Esophagus muscularis mucosa (tissue), 4 donors: ENCODE results near the gene ITFG1. TPM values are rescaled to one million over a fixed set of nuclear protein-coding genes. Genes with fewer than 3 reads are reported as not detected.
"Not testable (repeated sequence)": the region's sequence is repeated elsewhere in the genome, so short reads cannot be mapped to it uniquely, and the experiment has no call there.

ENCODE experiments used
- DNase-seq: peaks from one replicate; pipeline ENCODE4 v3.0.0-alpha.2; 2017; ENCODE audit errors: extremely low spot score
- H3K27ac ChIP-seq, 4 donors: fragments of 200-600 bp; sonication (generic); replicated peaks in 1 of 4; 1 replicate in 3 of 4; 2 replicates in 1 of 4; pipeline ENCODE4 v1.5.1; 2016 to 2019; ENCODE audit warnings: mild to moderate bottlenecking in 1 of 4
- H3K27me3 ChIP-seq, 4 donors: fragments of 200-600 bp; sonication (generic); one replicate each; pipeline versions ENCODE4 v1.5.1 to v1.6.0; 2016 to 2019
- H3K36me3 ChIP-seq, 4 donors: fragments of 200-600 bp; sonication (generic); one replicate each; pipeline ENCODE4 v1.5.1; 2016 to 2019
- H3K4me1 ChIP-seq, 4 donors: fragments of 200-600 bp; sonication (generic); one replicate each; pipeline ENCODE4 v1.5.1; 2016 to 2019
- H3K4me3 ChIP-seq, 4 donors: fragments of 200-600 bp; sonication (generic); 1 replicate in 2 of 4; 2 replicates in 2 of 4; pipeline ENCODE4 v1.5.1; 2016 to 2019; ENCODE audit warnings: mild to moderate bottlenecking in 4 of 4, moderate library complexity in 1 of 4
- H3K9me3 ChIP-seq, 4 donors: fragments of 200-600 bp; sonication (generic); 1 replicate in 3 of 4; 2 replicates in 1 of 4; pipeline ENCODE4 v1.5.1; 2016 to 2019
- EP300 ChIP-seq: sonication (generic); formaldehyde crosslinking; IDR thresholded peaks from one replicate; pipeline ENCODE4 v1.6.1; 2017; ENCODE audit warnings: antibody characterized with exemption
- POLR2A ChIP-seq: fragments of 450-650 bp; IDR thresholded peaks from one replicate; pipeline ENCODE4 v1.6.1; 2017; ENCODE audit warnings: antibody characterized with exemption, moderate library complexity, mild to moderate bottlenecking, low read depth
- POLR2AphosphoS5 ChIP-seq, 2 donors: sonication (generic); formaldehyde crosslinking; IDR thresholded peaks; one replicate each; pipeline ENCODE4 v1.6.1; 2017; ENCODE audit warnings: antibody characterized with exemption in 2 of 2
- WGBS: methylation state at CpG from one replicate; pipeline ENCODE4 v1.1.5; 2018; 5-methylcytosine and 5-hydroxymethylcytosine counted together
- intact Hi-C: fragments of 100-400 bp; cut with DNase I; formaldehyde crosslinking; loops from one replicate; pipeline ENCODE4 v1.15.1; 2023
- total RNA-seq, 4 donors: library from RNA; depleted of rRNA; stranded (reverse); fragments of >200 nt; gene quantifications; one replicate each; pipeline versions ENCODE4 v1.1.0 to v1.2.1, GENCODE V29; 2016
- TF ChIP-seq, protein P1 (sequence below), 3 experiments: fragments of 200-600 bp in 2 of 3; fragments of 450-650 bp in 1 of 3; sonication (generic) in 2 of 3; IDR thresholded peaks; one replicate each; pipeline ENCODE4 v1.5.1; 2017 to 2019; ENCODE audit warnings: antibody characterized with exemption in 3 of 3, mild to moderate bottlenecking in 2 of 3, moderate library complexity in 1 of 3

The ITFG1 gene
- total RNA-seq, 4 donors from 2014 or later, result 32.2 to 44.4 (median 41.7) TPM

DNA sequence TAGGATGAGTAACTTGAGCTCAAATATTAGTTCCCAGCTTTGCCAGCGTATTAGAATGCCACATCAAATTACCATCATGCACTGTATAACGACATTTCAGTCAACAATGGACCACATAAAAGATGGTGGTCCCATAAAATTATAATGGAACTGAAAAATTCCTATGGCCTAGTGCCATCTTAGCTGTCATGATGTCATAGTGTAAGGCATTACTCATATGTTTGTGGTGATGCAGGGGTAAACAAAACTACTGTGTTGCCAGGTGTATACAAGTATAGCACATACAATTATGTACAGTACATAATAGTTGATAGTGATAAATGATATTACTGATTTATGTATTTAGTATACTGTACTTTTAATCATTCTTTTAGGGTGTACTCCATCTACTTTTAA lies 262.7 kb downstream of the ITFG1 start:
- TF ChIP-seq, protein P1, sequence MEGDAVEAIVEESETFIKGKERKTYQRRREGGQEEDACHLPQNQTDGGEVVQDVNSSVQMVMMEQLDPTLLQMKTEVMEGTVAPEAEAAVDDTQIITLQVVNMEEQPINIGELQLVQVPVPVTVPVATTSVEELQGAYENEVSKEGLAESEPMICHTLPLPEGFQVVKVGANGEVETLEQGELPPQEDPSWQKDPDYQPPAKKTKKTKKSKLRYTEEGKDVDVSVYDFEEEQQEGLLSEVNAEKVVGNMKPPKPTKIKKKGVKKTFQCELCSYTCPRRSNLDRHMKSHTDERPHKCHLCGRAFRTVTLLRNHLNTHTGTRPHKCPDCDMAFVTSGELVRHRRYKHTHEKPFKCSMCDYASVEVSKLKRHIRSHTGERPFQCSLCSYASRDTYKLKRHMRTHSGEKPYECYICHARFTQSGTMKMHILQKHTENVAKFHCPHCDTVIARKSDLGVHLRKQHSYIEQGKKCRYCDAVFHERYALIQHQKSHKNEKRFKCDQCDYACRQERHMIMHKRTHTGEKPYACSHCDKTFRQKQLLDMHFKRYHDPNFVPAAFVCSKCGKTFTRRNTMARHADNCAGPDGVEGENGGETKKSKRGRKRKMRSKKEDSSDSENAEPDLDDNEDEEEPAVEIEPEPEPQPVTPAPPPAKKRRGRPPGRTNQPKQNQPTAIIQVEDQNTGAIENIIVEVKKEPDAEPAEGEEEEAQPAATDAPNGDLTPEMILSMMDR (IDR thresholded peaks at IDR 0.05), result no peak
- no peak for TF ChIP-seq POLR2AphosphoS5 (IDR thresholded peaks at IDR 0.05)
- no peak for TF ChIP-seq EP300
- no peak for TF ChIP-seq POLR2A
- DNase-seq, result no peak
- Histone ChIP-seq H3K27me3 (no peaks in the 10 kb centered on the region), H3K4me3 (no peak overlapping the region), H3K4me1 (no peaks in the 10 kb centered on the region), H3K9me3 (no peaks in the 10 kb centered on the region), H3K36me3 (no peaks in the 10 kb centered on the region), H3K27ac (no peak overlapping the region)
- 96% methylated on average over 2 of the region's 2 CpGs for WGBS
- intact Hi-C loops, result no loop called here

DNA sequence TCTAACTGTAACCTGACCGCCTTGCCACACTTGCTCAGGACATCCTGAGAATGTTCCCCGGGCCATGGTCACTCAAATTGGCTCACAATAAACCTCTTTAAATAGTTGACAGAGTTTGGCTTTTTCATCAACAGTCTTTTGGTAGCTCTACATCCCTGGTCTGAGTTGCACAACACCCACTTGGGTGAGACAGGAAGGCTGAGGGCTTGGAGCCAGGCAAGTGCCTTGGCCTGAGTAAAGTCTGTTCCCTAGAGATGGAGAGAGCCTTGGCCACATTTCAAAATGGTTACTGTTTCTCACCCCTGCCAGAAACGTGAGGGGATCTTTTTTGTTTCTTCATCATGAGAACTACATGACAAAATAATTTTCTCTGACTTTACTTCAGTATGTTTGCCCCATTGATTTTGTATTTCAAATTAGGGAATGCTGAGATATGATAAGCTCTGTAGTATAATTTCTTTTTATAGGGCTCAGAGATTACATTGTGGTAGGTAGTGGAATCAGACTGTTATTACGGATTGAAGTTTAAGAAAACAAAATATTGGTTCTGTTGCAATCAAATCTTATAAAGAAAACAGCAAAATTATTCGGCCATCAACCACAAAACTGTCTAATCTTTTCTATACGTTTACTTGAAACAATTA lies 263.2 kb downstream of the ITFG1 start:
- no peak for DNase-seq
- Histone ChIP-seq H3K36me3 (no peaks in the 10 kb centered on the region), H3K27ac (no peak overlapping the region), H3K27me3 (no peaks in the 10 kb centered on the region), H3K4me1 (no peaks in the 10 kb centered on the region), H3K4me3 (no peak overlapping the region), H3K9me3 (no peaks in the 10 kb centered on the region)
- no peak for TF ChIP-seq POLR2A
- TF ChIP-seq POLR2AphosphoS5 (IDR thresholded peaks at IDR 0.05), result no peak
- TF ChIP-seq, protein P1 (IDR thresholded peaks at IDR 0.05), result no peak
- no peak for TF ChIP-seq EP300
- WGBS, result 82% methylated on average over 6 of the region's 6 CpGs
- intact Hi-C loops, result no loop called here

DNA sequence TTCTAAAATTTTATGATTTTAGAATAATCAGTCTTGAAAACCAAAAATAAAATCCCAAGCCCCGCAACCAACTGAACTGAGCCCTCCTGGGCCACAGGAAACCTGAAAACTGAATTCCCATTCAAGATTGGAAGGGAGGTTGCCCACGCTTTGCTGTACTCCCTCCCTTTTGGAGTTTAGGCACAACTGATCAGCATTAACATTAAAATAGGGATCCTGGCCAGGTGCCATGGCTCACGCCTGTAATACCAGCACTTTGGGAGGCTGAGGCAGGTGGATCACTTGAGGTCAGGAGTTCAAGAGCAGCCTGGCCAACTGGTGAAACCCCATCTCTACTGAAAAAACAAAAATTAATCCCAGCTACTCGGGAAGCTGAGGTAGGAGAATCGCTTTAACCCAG lies 264.4 kb downstream of the ITFG1 start:
- WGBS, result 90% methylated on average over 5 of the region's 5 CpGs
- H3K27ac ChIP-seq, result no peak overlapping the region
- no peak overlapping the region for H3K4me3 ChIP-seq
- no peaks in the 10 kb centered on the region for H3K4me1 ChIP-seq
- no peaks in the 10 kb centered on the region for H3K9me3 ChIP-seq
- intact Hi-C loops, result no loop called here
- H3K27me3 ChIP-seq, result no peaks in the 10 kb centered on the region
- TF ChIP-seq EP300 (no peak), POLR2A (no peak), POLR2AphosphoS5 (IDR thresholded peaks at IDR 0.05) (no peak)
- TF ChIP-seq, protein P1 (IDR thresholded peaks at IDR 0.05), result no peak
- no peak for DNase-seq
- no peaks in the 10 kb centered on the region for H3K36me3 ChIP-seq

DNA sequence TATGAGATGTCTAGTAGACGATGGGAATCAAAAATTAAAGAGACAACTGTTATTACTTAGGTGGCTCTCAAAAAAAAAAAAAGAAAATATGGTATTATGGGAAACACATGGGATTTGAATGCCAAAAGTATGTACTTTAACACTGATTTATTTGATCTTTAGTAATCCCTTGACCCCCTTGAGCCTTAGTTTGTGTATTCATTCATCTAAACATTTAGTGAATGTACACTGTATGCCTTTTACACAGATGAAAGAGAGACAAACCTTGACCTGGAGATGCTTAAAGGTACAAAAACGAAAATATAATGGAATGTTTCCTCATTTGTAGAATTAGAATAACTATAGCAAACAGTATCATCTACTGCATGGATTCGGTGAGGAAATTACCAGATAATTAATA lies 278.5 kb downstream of the ITFG1 start:
- WGBS, result 91% methylated on average over 3 of the region's 3 CpGs
- no peak overlapping the region for H3K4me3 ChIP-seq
- intact Hi-C loops, result no loop called here
- H3K36me3 ChIP-seq, result no peaks in the 10 kb centered on the region
- H3K9me3 ChIP-seq, result no peaks in the 10 kb centered on the region
- H3K27me3 ChIP-seq, result no peaks in the 10 kb centered on the region
- no peak for DNase-seq
- H3K27ac ChIP-seq, result no peak overlapping the region
- no peaks in the 10 kb centered on the region for H3K4me1 ChIP-seq
- TF ChIP-seq POLR2A (no peak), EP300 (no peak), POLR2AphosphoS5 (IDR thresholded peaks at IDR 0.05) (no peak)
- TF ChIP-seq, protein P1 (IDR thresholded peaks at IDR 0.05), result no peak

DNA sequence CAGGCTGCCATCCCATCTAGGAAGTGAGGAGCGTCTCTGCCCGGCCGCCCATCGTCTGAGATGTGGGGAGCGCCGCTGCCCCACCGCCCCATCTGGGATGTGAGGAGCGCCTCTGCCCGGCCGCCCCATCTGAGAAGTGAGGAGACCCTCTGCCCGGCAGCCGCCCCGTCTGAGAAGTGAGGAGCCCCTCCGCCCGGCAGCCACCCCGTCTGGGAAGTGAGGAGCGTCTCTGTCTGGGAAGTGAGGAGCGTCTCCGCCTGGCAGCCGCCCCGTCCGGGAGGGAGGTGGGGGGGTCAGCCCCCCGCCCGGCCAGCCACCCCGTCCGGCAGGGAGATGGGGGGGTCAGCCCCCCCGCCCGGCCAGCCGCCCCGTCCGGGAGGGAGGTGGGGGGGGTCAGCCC lies 279.8 kb downstream of the ITFG1 start:
- H3K27me3 ChIP-seq, H3K4me3 ChIP-seq, H3K4me1 ChIP-seq, DNase-seq, H3K9me3 ChIP-seq, H3K27ac ChIP-seq, H3K36me3 ChIP-seq, intact Hi-C loops: not testable (repeated sequence)
- WGBS, result 95% methylated on average over 10 of the region's 31 CpGs
